GDM1 (cell line): ENCODE measurements around the gene TRIM46.
A peak's percentile ranks its signal among the peaks of the same experiment; 100 is the strongest.

ENCODE experiments used
- DNase-seq: peaks from one replicate; lab custom pipeline; 2025; lab: John Stamatoyannopoulos, UW

Gene TRIM46

GRCh38 chr1:155171836-155172731, 1.6 kb upstream of the TRIM46 start:
- no peak for DNase-seq

- DNase-seq, result peak; percentile 92
These were observed 744 bp upstream of the TRIM46 start, which contains the start of gene KRTCAP2 for GRCh38 chr1:155172732-155173477. TSS of gene KRTCAP2 (minus strand) at chr1:155173304. CDS start at chr1:155173224, 80 bp downstream.

GRCh38 chr1:155174324-155175280, 953 bp downstream of the TRIM46 start:
- peak; percentile 36 for DNase-seq

- no peak for DNase-seq
These were observed 1.8 kb downstream of the TRIM46 start for GRCh38 chr1:155175281-155175926.

GRCh38 chr1:155175927-155176371, 2.3 kb downstream of the TRIM46 start:
- no peak for DNase-seq

GRCh38 chr1:155176544-155177071, 3.0 kb downstream of the TRIM46 start:
- peak; percentile 52 for DNase-seq

GRCh38 chr1:155177192-155177917, 3.7 kb downstream of the TRIM46 start:
- no peak for DNase-seq

GRCh38 chr1:155177918-155178281, 4.3 kb downstream of the TRIM46 start:
- no peak for DNase-seq

GRCh38 chr1:155178441-155179111, 4.9 kb downstream of the TRIM46 start:
- DNase-seq, result no peak

- no peak for DNase-seq
These were observed 5.7 kb downstream of the TRIM46 start for GRCh38 chr1:155179112-155180031.

GRCh38 chr1:155181371-155182051, 7.9 kb downstream of the TRIM46 start:
- DNase-seq, result no peak

- no peak for DNase-seq
These were observed 8.5 kb downstream of the TRIM46 start for GRCh38 chr1:155182052-155182550.

- no peak for DNase-seq
These were observed 10.1 kb downstream of the TRIM46 start for GRCh38 chr1:155183775-155184221.

GRCh38 chr1:155184351-155184811, 10.7 kb downstream of the TRIM46 start:
- no peak for DNase-seq

- DNase-seq, result no peak
These were observed 11.5 kb downstream of the TRIM46 start for GRCh38 chr1:155184835-155185782.

- DNase-seq, result no peak
These were observed 12.1 kb downstream of the TRIM46 start for GRCh38 chr1:155185783-155186066.
